A549 (cell line): ENCODE measurements around the gene BCL6.

ENCODE experiments used
- CEBPB ChIP-seq, 2 experiments: fragments of >200 bp in 1 of 2; sonication (Bioruptor Twin) in 1 of 2; formaldehyde crosslinking in 1 of 2; IDR thresholded peaks; 2 replicates each; pipeline ENCODE4 v1.6.1; 2012 to 2016
- CTCF ChIP-seq: fragments of >200 bp; sonication (Bioruptor Twin); formaldehyde crosslinking; IDR thresholded peaks from 3 replicates; pipeline ENCODE4 v1.5.1; 2016
- EP300 ChIP-seq, 2 experiments: fragments of >200 bp; sonication (Bioruptor Twin); formaldehyde crosslinking; IDR thresholded peaks; 2 replicates in 1 of 2; 3 replicates in 1 of 2; pipeline ENCODE4 v1.6.1; 2016 to 2017
- JUN ChIP-seq, 2 experiments: fragments of >200 bp; sonication (Bioruptor Twin); formaldehyde crosslinking; IDR thresholded peaks; 2 replicates in 1 of 2; 3 replicates in 1 of 2; pipeline ENCODE4 v1.6.1; 2016 to 2017
- MAFK ChIP-seq: fragments of 450-650 bp; IDR thresholded peaks from 2 replicates; pipeline ENCODE4 v1.6.1; 2014; ENCODE audit not compliant: partially characterized antibody
- MAX ChIP-seq: IDR thresholded peaks from 2 replicates; pipeline ENCODE4 v1.6.1; 2012
- POLR2A ChIP-seq: IDR thresholded peaks from 2 replicates; pipeline ENCODE4 v1.6.1; 2012; ENCODE audit warnings: mild to moderate bottlenecking, low read length
- POLR2AphosphoS2 ChIP-seq: conservative IDR thresholded peaks from 2 replicates; pipeline ENCODE4 v1.6.1; 2012; ENCODE audit warnings: low read length, improper control_type of control experiment, inconsistent platforms
- RAD21 ChIP-seq, 2 experiments: fragments of >200 bp in 1 of 2; sonication (Bioruptor Twin) in 1 of 2; formaldehyde crosslinking in 1 of 2; IDR thresholded peaks in 1 of 2; conservative IDR thresholded peaks in 1 of 2; 2 replicates in 1 of 2; 3 replicates in 1 of 2; pipeline ENCODE4 v1.6.1; 2012 to 2018; ENCODE audit warnings: inconsistent platforms in 1 of 2
- RCOR1 ChIP-seq: fragments of 150-350 bp; IDR thresholded peaks from 2 replicates; pipeline ENCODE4 v1.6.1; 2014; ENCODE audit warnings: antibody characterized with exemption, low read length, low read depth
- REST ChIP-seq: fragments of 200-600 bp; sonication (generic); IDR thresholded peaks from 2 replicates; pipeline ENCODE4 v1.6.1; 2016; ENCODE audit warnings: antibody characterized with exemption, mild to moderate bottlenecking, moderate library complexity

- TF ChIP-seq CTCF (no peak), RCOR1 (no peak), REST (no peak), RAD21 (conservative IDR thresholded peaks at IDR 0.05 in 1 of 2, IDR thresholded peaks at IDR 0.05 in 1 of 2) (no peak), MAX (no peak), POLR2A (no peak), MAFK (no peak), EP300 (IDR thresholded peaks at IDR 0.05) (no peak), POLR2AphosphoS2 (no peak), JUN (IDR thresholded peaks at IDR 0.05) (no peak), CEBPB (IDR thresholded peaks at IDR 0.05) (no peak)
These were observed 58.5 kb downstream of the BCL6 start for GRCh38 chr3:187686621-187687273.
